Muscle of leg (tissue), 11 donors: ENCODE data around the gene SH3BGR. TPM values are rescaled to one million over a fixed set of nuclear protein-coding genes. Genes with fewer than 3 reads are reported as not detected.

Source experiments
- DNase-seq: peaks from one replicate; pipeline ENCODE4 v3.0.0; 2013
- H3K27ac ChIP-seq: one replicate; pipeline ENCODE4 v1.5.1; 2013; ENCODE audit warnings: mild to moderate bottlenecking, low read length, control low read depth
- H3K27me3 ChIP-seq: one replicate; pipeline ENCODE4 v1.6.1; 2013; ENCODE audit warnings: low read length; ENCODE audit not compliant: control insufficient read depth, insufficient read depth
- H3K36me3 ChIP-seq: one replicate; pipeline ENCODE4 v1.6.1; 2013; ENCODE audit warnings: low read length; ENCODE audit not compliant: control insufficient read depth, insufficient read depth
- H3K4me1 ChIP-seq: one replicate; pipeline ENCODE4 v1.6.1; 2013; ENCODE audit warnings: low read length; ENCODE audit not compliant: control insufficient read depth, insufficient read depth
- H3K4me3 ChIP-seq: one replicate; pipeline ENCODE4 v1.5.1; 2013; ENCODE audit warnings: low read length, control low read depth
- H3K9me3 ChIP-seq: replicated peaks from 2 replicates; pipeline ENCODE4 v1.6.1; 2013; ENCODE audit warnings: low read depth, low read length; ENCODE audit not compliant: control insufficient read depth
- WGBS: methylation state at CpG from one replicate; pipeline ENCODE4 v1.1.5; 2013; ENCODE audit warnings: missing lambda C conversion rate; ENCODE audit not compliant: insufficient coverage; 5-methylcytosine and 5-hydroxymethylcytosine counted together
- polyA plus RNA-seq, 8 donors: library from polyadenylated mRNA; unstranded; fragments of 120-200 nt; gene quantifications; one replicate each; pipeline versions ENCODE4 v1.2.1 to v1.2.3, GENCODE V29; 2013; ENCODE audit warnings: inconsistent platforms in 1 of 8, low replicate concordance in 1 of 8; ENCODE audit not compliant: insufficient read length in 8 of 8, insufficient read depth in 1 of 8
- total RNA-seq: library from RNA; stranded (reverse); fragments of 120-200 nt; gene quantifications from one replicate; pipeline ENCODE4 v1.2.4, GENCODE V29; 2013

SH3BGR gene
- total and polyA plus RNA-seq, 9 donors = 105 to 179 (median 159) TPM

DNA sequence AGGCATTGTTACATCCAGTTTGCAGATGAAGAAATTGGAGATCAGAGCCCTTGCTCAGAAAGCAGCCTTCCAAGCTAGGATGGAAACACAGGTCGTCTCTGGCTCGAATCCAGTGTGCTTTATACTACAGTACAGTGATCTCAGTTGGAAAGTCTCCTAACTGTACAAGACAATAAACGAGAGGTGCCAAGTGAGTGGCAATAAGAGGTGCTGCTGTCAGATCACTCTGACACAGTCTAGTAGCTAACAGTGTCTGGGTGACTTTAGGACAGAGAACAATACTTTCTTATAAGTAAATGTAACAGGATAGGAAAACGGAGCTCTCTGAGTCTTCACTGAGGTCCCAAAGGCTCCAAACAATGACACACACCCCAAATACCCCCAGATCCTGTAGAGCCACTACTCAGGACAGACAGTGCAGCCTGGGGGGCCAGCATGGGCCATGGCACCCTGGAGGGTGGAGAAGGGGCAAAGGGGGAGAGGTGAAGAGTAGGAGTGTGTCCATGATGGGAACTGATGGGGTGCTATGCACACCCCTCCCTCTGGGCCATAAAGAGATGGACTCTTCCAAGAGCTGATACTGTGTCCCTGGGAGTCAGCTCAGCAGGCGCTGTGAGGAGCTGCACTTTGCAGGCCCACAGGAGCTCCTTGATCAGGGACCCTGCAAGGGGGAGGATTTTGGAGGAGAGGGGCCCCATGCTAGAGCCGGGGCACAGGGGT, 3.3 kb downstream of the SH3BGR start:
- no peak overlapping the region for H3K4me3 ChIP-seq
- no peak overlapping the region for H3K27ac ChIP-seq
- no peaks in the 10 kb centered on the region for H3K36me3 ChIP-seq
- DNase-seq = no peak
- WGBS = 57% methylated on average over 1 of the region's 6 CpGs
- H3K27me3 ChIP-seq = no peaks in the 10 kb centered on the region
- H3K9me3 ChIP-seq = no peaks in the 10 kb centered on the region
- peaks cover 26% of the 10 kb centered on the region for H3K4me1 ChIP-seq

DNA sequence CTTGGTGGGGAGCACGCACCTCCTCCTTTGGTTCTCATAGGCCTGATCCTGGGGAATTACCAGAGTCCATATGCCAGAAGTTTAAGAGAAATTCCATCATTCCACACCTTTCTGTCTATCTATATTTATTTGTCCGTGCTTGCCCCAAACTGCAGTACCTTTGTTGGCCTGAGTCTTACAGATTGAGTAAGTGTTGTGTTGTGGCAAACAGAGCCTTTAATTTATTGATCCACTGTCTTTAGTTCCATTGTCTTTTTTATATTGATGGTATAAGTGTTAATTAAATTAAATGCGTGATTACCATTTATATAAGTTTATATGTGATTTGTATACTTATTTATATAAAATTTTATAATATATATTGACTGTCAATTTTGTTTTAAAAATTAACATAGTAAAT, 4.9 kb downstream of the SH3BGR start:
- H3K27ac ChIP-seq = no peak overlapping the region
- H3K4me3 ChIP-seq = no peak overlapping the region
- H3K9me3 ChIP-seq = no peaks in the 10 kb centered on the region
- 100% methylated on average over 1 of the region's 3 CpGs for WGBS
- H3K27me3 ChIP-seq = no peaks in the 10 kb centered on the region
- H3K36me3 ChIP-seq = no peaks in the 10 kb centered on the region
- DNase-seq = no peak
- H3K4me1 ChIP-seq = peaks cover 21% of the 10 kb centered on the region

GRCh38 chr21:39461419-39461818, 9.6 kb downstream of the SH3BGR start:
- no peak overlapping the region for H3K4me3 ChIP-seq
- no peaks in the 10 kb centered on the region for H3K36me3 ChIP-seq
- 58% methylated on average over 2 of the region's 3 CpGs for WGBS
- no peaks in the 10 kb centered on the region for H3K9me3 ChIP-seq
- no peaks in the 10 kb centered on the region for H3K4me1 ChIP-seq
- H3K27ac ChIP-seq = no peak overlapping the region
- no peak for DNase-seq
- H3K27me3 ChIP-seq = no peaks in the 10 kb centered on the region

DNA sequence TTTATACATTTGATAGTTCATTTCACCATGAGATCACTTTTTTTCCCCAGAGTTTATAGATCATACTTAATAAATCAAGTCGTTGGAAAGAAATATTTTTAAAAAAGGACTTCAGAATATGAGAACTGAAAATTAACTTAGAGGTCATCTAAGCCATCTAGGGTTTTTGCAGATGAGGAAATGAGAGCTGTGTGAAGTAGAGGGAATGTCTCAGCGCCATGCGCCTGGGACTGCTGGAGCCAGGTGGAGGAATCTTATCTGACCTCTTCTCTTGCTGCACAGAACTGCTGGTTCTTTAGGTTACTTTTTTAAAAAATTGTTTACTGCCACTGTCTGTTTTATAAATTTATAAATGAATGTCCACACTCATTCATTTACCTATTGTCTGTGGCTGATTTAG, 11.5 kb downstream of the SH3BGR start:
- Histone ChIP-seq H3K27me3 (no peaks in the 10 kb centered on the region), H3K9me3 (no peaks in the 10 kb centered on the region), H3K36me3 (no peaks in the 10 kb centered on the region), H3K4me3 (no peak overlapping the region), H3K4me1 (peaks cover 3% of the 10 kb centered on the region), H3K27ac (no peak overlapping the region)
- WGBS = no CpG with 5 or more reads among the region's 3 CpGs
- no peak for DNase-seq

- H3K27me3 ChIP-seq = no peaks in the 10 kb centered on the region
- H3K4me1 ChIP-seq = peaks cover 3% of the 10 kb centered on the region
- no peak overlapping the region for H3K27ac ChIP-seq
- DNase-seq = no peak
- no peaks in the 10 kb centered on the region for H3K9me3 ChIP-seq
- no peaks in the 10 kb centered on the region for H3K36me3 ChIP-seq
- no peak overlapping the region for H3K4me3 ChIP-seq
These were observed 14.8 kb downstream of the SH3BGR start for GRCh38 chr21:39466584-39466983.

- Histone ChIP-seq H3K27me3 (no peaks in the 10 kb centered on the region), H3K4me1 (peaks cover 3% of the 10 kb centered on the region), H3K4me3 (no peak overlapping the region), H3K27ac (no peak overlapping the region), H3K9me3 (no peaks in the 10 kb centered on the region), H3K36me3 (no peaks in the 10 kb centered on the region)
- 70% methylated on average over 3 of the region's 3 CpGs for WGBS
- DNase-seq = no peak
These were observed 16.0 kb downstream of the SH3BGR start for GRCh38 chr21:39467746-39468145.

- DNase-seq = no peak
- no peaks in the 10 kb centered on the region for H3K9me3 ChIP-seq
- no peaks in the 10 kb centered on the region for H3K36me3 ChIP-seq
- H3K27ac ChIP-seq = no peak overlapping the region
- 86% methylated on average over 1 of the region's 1 CpG for WGBS
- peaks cover 3% of the 10 kb centered on the region for H3K4me1 ChIP-seq
- no peak overlapping the region for H3K4me3 ChIP-seq
- H3K27me3 ChIP-seq = no peaks in the 10 kb centered on the region
These were observed 16.8 kb downstream of the SH3BGR start for GRCh38 chr21:39468559-39468958.

- Histone ChIP-seq H3K4me3 (no peak overlapping the region), H3K36me3 (no peaks in the 10 kb centered on the region), H3K9me3 (no peaks in the 10 kb centered on the region), H3K27me3 (no peaks in the 10 kb centered on the region), H3K4me1 (peaks cover 3% of the 10 kb centered on the region), H3K27ac (no peak overlapping the region)
- no peak for DNase-seq
- no CpG with 5 or more reads among the region's 3 CpGs for WGBS
These were observed 19.8 kb downstream of the SH3BGR start for GRCh38 chr21:39471598-39471997.

- WGBS = no CpG with 5 or more reads among the region's 4 CpGs
- Histone ChIP-seq H3K4me1 (peaks cover 2% of the 10 kb centered on the region), H3K36me3 (no peaks in the 10 kb centered on the region), H3K27ac (no peak overlapping the region), H3K27me3 (no peaks in the 10 kb centered on the region), H3K4me3 (no peak overlapping the region), H3K9me3 (no peaks in the 10 kb centered on the region)
- DNase-seq = no peak
These were observed 21.0 kb downstream of the SH3BGR start for GRCh38 chr21:39472786-39473185.

GRCh38 chr21:39474611-39475010, 22.8 kb downstream of the SH3BGR start:
- 60% methylated on average over 1 of the region's 2 CpGs for WGBS
- Histone ChIP-seq H3K9me3 (no peaks in the 10 kb centered on the region), H3K27ac (no peak overlapping the region), H3K36me3 (no peaks in the 10 kb centered on the region), H3K4me3 (no peak overlapping the region), H3K27me3 (no peaks in the 10 kb centered on the region), H3K4me1 (no peaks in the 10 kb centered on the region)
- no peak for DNase-seq
